Transverse colon (tissue), 4 donors: ENCODE results near the gene LRWD1.

Experiments
- CTCF ChIP-seq, 5 experiments: fragments of 200-600 bp in 3 of 5; fragments of 450-650 bp in 2 of 5; sonication (generic) in 3 of 5; IDR thresholded peaks; 1 replicate in 2 of 5; 2 replicates in 3 of 5; pipeline ENCODE4 v1.5.1; 2016 to 2017; ENCODE audit warnings: antibody characterized with exemption in 5 of 5, inconsistent platforms in 3 of 5, mild to moderate bottlenecking in 2 of 5, moderate library complexity in 1 of 5
- EP300 ChIP-seq: sonication (generic); formaldehyde crosslinking; IDR thresholded peaks from one replicate; pipeline ENCODE4 v1.6.1; 2017; ENCODE audit warnings: antibody characterized with exemption, low read depth
- POLR2A ChIP-seq: fragments of 450-650 bp; IDR thresholded peaks from one replicate; pipeline ENCODE4 v1.6.1; 2016; ENCODE audit warnings: antibody characterized with exemption, mild to moderate bottlenecking, moderate library complexity
- POLR2AphosphoS5 ChIP-seq, 3 donors: sonication (generic); formaldehyde crosslinking; IDR thresholded peaks; one replicate each; pipeline ENCODE4 v1.6.1; 2016; ENCODE audit warnings: antibody characterized with exemption in 3 of 3

GRCh38 chr7:102436118-102436517, 28.7 kb upstream of the LRWD1 start:
- no peak for TF ChIP-seq CTCF (IDR thresholded peaks at IDR 0.05)
- TF ChIP-seq POLR2A = no peak
- TF ChIP-seq EP300 = no peak
- no peak for TF ChIP-seq POLR2AphosphoS5 (IDR thresholded peaks at IDR 0.05)
